K562 (cell line): ENCODE data around the gene BIRC5. TPM values are rescaled to one million over a fixed set of nuclear protein-coding genes. Genes with fewer than 3 reads are reported as not detected.
A peak's percentile ranks its signal among the peaks of the same experiment; 100 is the strongest.

Experiments used
- CSDE1 ChIP-seq, 2 experiments: fragments of 450-650 bp; IDR thresholded peaks; 2 replicates each; pipeline ENCODE4 v1.6.1; 2016; ENCODE audit warnings: mild to moderate bottlenecking in 1 of 2
- E2F4 ChIP-seq: sonication (generic); formaldehyde crosslinking; IDR thresholded peaks from 2 replicates; pipeline ENCODE4 v1.8.0; 2022; ENCODE audit warnings: mild to moderate bottlenecking, low read depth, missing genetic modification reagents
- EGR1 ChIP-seq: fragments of 450-650 bp; conservative IDR thresholded peaks from 2 replicates; pipeline ENCODE4 v1.6.1; 2017; ENCODE audit warnings: mild to moderate bottlenecking
- HMGXB4 ChIP-seq: sonication (generic); formaldehyde crosslinking; IDR thresholded peaks from 2 replicates; pipeline ENCODE4 v1.8.1; 2023; ENCODE audit warnings: mild to moderate bottlenecking, missing genetic modification reagents
- HNRNPH1 ChIP-seq: fragments of 200-400 bp; formaldehyde crosslinking; optimal IDR thresholded peaks from 2 replicates; pipeline ENCODE3; 2017; ENCODE audit warnings: low read depth, mild to moderate bottlenecking, low read length, moderate library complexity
- HOXB6 ChIP-seq: fragments of 250-450 bp; sonication (Bioruptor Pico); IDR thresholded peaks from 2 replicates; pipeline ENCODE4 v1.5.1; 2022; ENCODE audit warnings: mild to moderate bottlenecking, borderline replicate concordance
- MXI1 ChIP-seq: IDR thresholded peaks from 2 replicates; pipeline ENCODE4 v1.6.1; 2011; ENCODE audit warnings: low read depth, mild to moderate bottlenecking, improper control_type of control experiment, low read length
- NR1H2 ChIP-seq: sonication (generic); formaldehyde crosslinking; IDR thresholded peaks from 2 replicates; pipeline ENCODE4 v1.4.0; 2020; ENCODE audit warnings: mild to moderate bottlenecking, missing genetic modification reagents
- POLR2AphosphoS2 ChIP-seq: IDR thresholded peaks from 2 replicates; pipeline ENCODE4 v1.6.1; 2012; ENCODE audit warnings: low read length, improper control_type of control experiment
- PTRF ChIP-seq: fragments of 450-650 bp; IDR thresholded peaks from 2 replicates; pipeline ENCODE4 v1.6.1; 2016; ENCODE audit warnings: mild to moderate bottlenecking, missing genetic modification characterization, missing compliant biosample characterization
- SIN3B ChIP-seq: fragments of 450-650 bp; IDR thresholded peaks from 2 replicates; pipeline ENCODE4 v1.6.1; 2017; ENCODE audit warnings: low read depth, mild to moderate bottlenecking, moderate library complexity
- SMARCC2 ChIP-seq: fragments of 450-650 bp; IDR thresholded peaks from 2 replicates; pipeline ENCODE4 v1.6.1; 2017; ENCODE audit warnings: antibody characterized with exemption, moderate library complexity, mild to moderate bottlenecking, low read depth
- SRSF7 ChIP-seq: fragments of 200-400 bp; formaldehyde crosslinking; optimal IDR thresholded peaks from 2 replicates; pipeline ENCODE3; 2017; ENCODE audit warnings: mild to moderate bottlenecking, low read depth, low read length
- TCFL5 ChIP-seq: fragments of 250-450 bp; sonication (Bioruptor Pico); conservative IDR thresholded peaks from 2 replicates; pipeline ENCODE4 v1.6.1; 2021; ENCODE audit warnings: mild to moderate bottlenecking, moderate library complexity, matching md5 sums
- ZBTB26 ChIP-seq: fragments of 450-650 bp; formaldehyde crosslinking; IDR thresholded peaks from 2 replicates; pipeline ENCODE4 v1.4.0; 2022; ENCODE audit warnings: missing genetic modification characterization
- ZBTB7A ChIP-seq: IDR thresholded peaks from 2 replicates; pipeline ENCODE4 v1.6.1; 2011; ENCODE audit warnings: low read depth, mild to moderate bottlenecking, low read length, moderate library complexity, borderline replicate concordance; ENCODE audit not compliant: control insufficient read depth
- ZEB2 ChIP-seq: fragments of 450-650 bp; IDR thresholded peaks from 2 replicates; pipeline ENCODE4 v1.6.1; 2016
- ZNF224 ChIP-seq: sonication (generic); formaldehyde crosslinking; IDR thresholded peaks from 2 replicates; pipeline ENCODE4 v1.8.0; 2022; ENCODE audit warnings: mild to moderate bottlenecking, missing genetic modification reagents
- ZNF280B ChIP-seq: fragments of 250-450 bp; sonication (Bioruptor Pico); IDR thresholded peaks from 2 replicates; pipeline ENCODE4 v1.5.1; 2021; ENCODE audit warnings: mild to moderate bottlenecking
- ZNF354B ChIP-seq: fragments of 250-450 bp; sonication (Bioruptor Pico); IDR thresholded peaks from 2 replicates; pipeline ENCODE4 v1.4.0; 2020
- ZNF512 ChIP-seq: IDR thresholded peaks from 2 replicates; pipeline ENCODE4 v1.6.1; 2016; ENCODE audit warnings: missing genetic modification characterization, missing compliant biosample characterization
- polyA plus RNA-seq, 8 experiments: library from polyadenylated mRNA; depleted of rRNA in 4 of 8; stranded (reverse) in 5 of 8; unstranded in 3 of 8; fragments of >200 nt; fragmentation: Nextera tagmentation in 2 of 8; fragmentation: Illumina TruSeq in 1 of 8; extraction: Ambion mirVana in 2 of 8; extraction: Trizol in 1 of 8; gene quantifications; 2 replicates each; pipeline versions ENCODE4 v1.2.1 to v1.2.3, GENCODE V29; 2011 to 2014; ENCODE audit warnings: inconsistent platforms in 1 of 8, missing spikeins in 1 of 8
- total RNA-seq, 7 experiments: library from RNA; depleted of rRNA in 6 of 7; stranded (reverse); fragments of >200 nt in 6 of 7; fragmentation: Illumina TruSeq in 2 of 7; extraction: Trizol in 2 of 7; gene quantifications; 2 replicates each; pipeline versions ENCODE4 v1.2.1 to v1.2.3, GENCODE V29; 2011 to 2021; ENCODE audit warnings: low replicate concordance in 1 of 7

Gene BIRC5
- total and polyA plus RNA-seq, 9 of the 15 experiments (the other 6 are each of a cell fraction or from before 2014, with no cell fraction given) = 64.4 to 140 (median 101) TPM

- TF ChIP-seq EGR1 (no peak), ZBTB7A (peak; percentile 62; the same call in 1 of the 2 replicates), SIN3B (0 out of 2 replicates have a peak, but pooled peaks have one; percentile 17), TCFL5 (CRISPR knock-in tag) (peak; percentile 99), ZBTB26 (peak; percentile 98), ZNF354B (CRISPR knock-in tag) (peak; percentile 98), E2F4 (CRISPR knock-in tag) (0 out of 2 replicates have a peak, but pooled peaks have one; percentile 32), POLR2AphosphoS2 (no peak), MXI1 (no peak), HOXB6 (CRISPR knock-in tag) (peak; percentile 95), PTRF (peak; percentile 100), SMARCC2 (peak; percentile 86), ZEB2 (peak; percentile 88), HMGXB4 (CRISPR knock-in tag) (no peak), ZNF280B (CRISPR knock-in tag) (peak; percentile 99), NR1H2 (no peak), HNRNPH1 (no peak), SRSF7 (no peak), CSDE1 (IDR thresholded peaks at IDR 0.05) (no peak), ZNF512 (tag) (no peak), ZNF224 (CRISPR knock-in tag) (no peak)
Observed at GRCh38 chr17:78272181-78272913, 58.3 kb downstream of the BIRC5 start (continued).
